Erythroblast (primary cell): ENCODE data around the gene LAMTOR1.

ENCODE experiments used
- GATA1 ChIP-seq: IDR thresholded peaks from 2 replicates; pipeline ENCODE4 v1.6.1; 2011; ENCODE audit warnings: low read depth, mild to moderate bottlenecking, control low read depth, low read length, moderate library complexity
- POLR2A ChIP-seq: IDR thresholded peaks from 2 replicates; pipeline ENCODE4 v1.6.1; 2011; ENCODE audit warnings: mild to moderate bottlenecking, low read length

DNA sequence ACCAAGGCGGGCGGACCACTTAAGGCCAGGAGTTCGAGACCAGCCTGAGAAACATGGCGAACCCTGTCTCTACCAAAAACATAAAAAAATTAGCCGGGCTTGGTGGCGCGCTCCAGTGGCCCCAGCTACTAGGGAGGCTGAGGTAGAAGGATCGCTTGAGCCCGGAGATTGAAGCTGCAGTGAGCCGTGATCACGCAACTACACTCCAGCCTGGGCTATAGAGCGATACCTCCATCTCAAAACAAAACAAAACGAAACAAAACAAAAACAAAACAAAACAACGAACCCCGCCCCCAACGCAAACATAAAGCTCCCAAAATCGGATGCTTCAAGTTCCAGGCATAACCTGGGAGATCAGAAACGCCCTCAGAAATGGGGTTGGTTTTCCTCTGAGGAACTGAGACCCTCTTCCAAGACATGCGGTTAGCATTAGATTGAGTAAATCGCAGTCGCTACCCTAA, 21.9 kb downstream of the LAMTOR1 start:
- TF ChIP-seq POLR2A (no peak), GATA1 (no peak)
